Measurements from ENCODE around the gene AQP7.
"Not testable (repeated sequence)": the region's sequence is repeated elsewhere in the genome, so short reads cannot be mapped to it uniquely, and the experiment has no call there.

Gene AQP7

GRCh38 chr9:33402371-33402770 lies at the start of gene AQP7:
TSS of gene AQP7 (minus strand) at chr9:33402568. CDS start at chr9:33401262, 1,306 bp downstream.
- not testable (repeated sequence) for H3K36me3 ChIP-seq (ENCODE audit: control insufficient read depth, insufficient read depth, low read length, severe bottlenecking); H3K9me3 ChIP-seq (ENCODE audit: control insufficient read depth, low read length); H3K27me3 ChIP-seq (replicated peaks; ENCODE audit: control insufficient read depth, insufficient read depth, low read length); DNase-seq (ENCODE audit: low read depth)
- Histone ChIP-seq H3K4me1 (ENCODE audit: control insufficient read depth, insufficient read depth, low read length) (peaks cover 39% of the 10 kb centered on the region), H3K4me3 (ENCODE audit: low read length) (peak within 1 kb of the TSS; percentile 86), H3K9ac (ENCODE audit: low read length) (peak within 1 kb of the TSS; percentile 96)

GRCh38 chr9:33450621-33451146 lies 48.3 kb upstream of the AQP7 start:
- no peak for DNase-seq (ENCODE audit: low read depth)
- H3K9ac ChIP-seq (ENCODE audit: low read length), result no peak overlapping the region
- no peaks in the 10 kb centered on the region for H3K9me3 ChIP-seq (ENCODE audit: control insufficient read depth, low read length)
- H3K4me3 ChIP-seq (ENCODE audit: low read length), result no peak overlapping the region
- peaks cover 24% of the 10 kb centered on the region for H3K4me1 ChIP-seq (ENCODE audit: control insufficient read depth, insufficient read depth, low read length)
- H3K36me3 ChIP-seq (ENCODE audit: control insufficient read depth, insufficient read depth, low read length, severe bottlenecking), result no peaks in the 10 kb centered on the region
- peaks cover 7% of the 10 kb centered on the region for H3K27me3 ChIP-seq (replicated peaks; ENCODE audit: control insufficient read depth, insufficient read depth, low read length)

- H3K9me3 ChIP-seq (ENCODE audit: control insufficient read depth, low read length), result no peaks in the 10 kb centered on the region
- no peak overlapping the region for H3K9ac ChIP-seq (ENCODE audit: low read length)
- peaks cover 7% of the 10 kb centered on the region for H3K27me3 ChIP-seq (replicated peaks; ENCODE audit: control insufficient read depth, insufficient read depth, low read length)
- no peak overlapping the region for H3K4me3 ChIP-seq (ENCODE audit: low read length)
- DNase-seq (ENCODE audit: low read depth), result no peak
- peaks cover 27% of the 10 kb centered on the region for H3K4me1 ChIP-seq (ENCODE audit: control insufficient read depth, insufficient read depth, low read length)
- H3K36me3 ChIP-seq (ENCODE audit: control insufficient read depth, insufficient read depth, low read length, severe bottlenecking), result no peaks in the 10 kb centered on the region
These were observed 47.3 kb upstream of the AQP7 start for GRCh38 chr9:33449715-33450114.

GRCh38 chr9:33447799-33448553 lies 45.6 kb upstream of the AQP7 start:
- DNase-seq (ENCODE audit: low read depth), result no peak
- peak overlapping the region; percentile 86 for H3K4me3 ChIP-seq (ENCODE audit: low read length)
- no peaks in the 10 kb centered on the region for H3K9me3 ChIP-seq (ENCODE audit: control insufficient read depth, low read length)
- peak overlapping the region; percentile 58 for H3K9ac ChIP-seq (ENCODE audit: low read length)
- H3K4me1 ChIP-seq (ENCODE audit: control insufficient read depth, insufficient read depth, low read length), result peaks cover 24% of the 10 kb centered on the region
- no peaks in the 10 kb centered on the region for H3K36me3 ChIP-seq (ENCODE audit: control insufficient read depth, insufficient read depth, low read length, severe bottlenecking)
- H3K27me3 ChIP-seq (replicated peaks; ENCODE audit: control insufficient read depth, insufficient read depth, low read length), result peaks cover 7% of the 10 kb centered on the region

- Histone ChIP-seq H3K36me3 (ENCODE audit: control insufficient read depth, insufficient read depth, low read length, severe bottlenecking) (peaks cover 6% of the 10 kb centered on the region), H3K4me3 (ENCODE audit: low read length) (peak within 1 kb of the TSS; percentile 86), H3K9ac (ENCODE audit: low read length) (peak within 1 kb of the TSS; percentile 85), H3K4me1 (ENCODE audit: control insufficient read depth, insufficient read depth, low read length) (peaks cover 23% of the 10 kb centered on the region), H3K9me3 (ENCODE audit: control insufficient read depth, low read length) (no peaks in the 10 kb centered on the region), H3K27me3 (replicated peaks; ENCODE audit: control insufficient read depth, insufficient read depth, low read length) (peaks cover 7% of the 10 kb centered on the region)
- peak; percentile 81 for DNase-seq (ENCODE audit: low read depth)
These were observed 44.8 kb upstream of the AQP7 start, which contains the start of gene AQP3 for GRCh38 chr9:33446946-33447798. TSS of gene AQP3 (minus strand) at chr9:33447593. CDS start at chr9:33447530, 63 bp downstream.

GRCh38 chr9:33446240-33446945 lies 44.0 kb upstream of the AQP7 start:
- Histone ChIP-seq H3K9ac (ENCODE audit: low read length) (peak overlapping the region; percentile 85), H3K36me3 (ENCODE audit: control insufficient read depth, insufficient read depth, low read length, severe bottlenecking) (peaks cover 13% of the 10 kb centered on the region), H3K9me3 (ENCODE audit: control insufficient read depth, low read length) (no peaks in the 10 kb centered on the region), H3K4me1 (ENCODE audit: control insufficient read depth, insufficient read depth, low read length) (peaks cover 23% of the 10 kb centered on the region), H3K27me3 (replicated peaks; ENCODE audit: control insufficient read depth, insufficient read depth, low read length) (peaks cover 7% of the 10 kb centered on the region), H3K4me3 (ENCODE audit: low read length) (peak overlapping the region; percentile 86)
- DNase-seq (ENCODE audit: low read depth), result no peak

GRCh38 chr9:33445389-33446239 lies 43.2 kb upstream of the AQP7 start:
- no peak overlapping the region for H3K9ac ChIP-seq (ENCODE audit: low read length)
- H3K9me3 ChIP-seq (ENCODE audit: control insufficient read depth, low read length), result no peaks in the 10 kb centered on the region
- DNase-seq (ENCODE audit: low read depth), result no peak
- H3K36me3 ChIP-seq (ENCODE audit: control insufficient read depth, insufficient read depth, low read length, severe bottlenecking), result peaks cover 13% of the 10 kb centered on the region
- H3K4me3 ChIP-seq (ENCODE audit: low read length), result peak overlapping the region; percentile 86
- peaks cover 23% of the 10 kb centered on the region for H3K4me1 ChIP-seq (ENCODE audit: control insufficient read depth, insufficient read depth, low read length)
- peaks cover 7% of the 10 kb centered on the region for H3K27me3 ChIP-seq (replicated peaks; ENCODE audit: control insufficient read depth, insufficient read depth, low read length)

- peaks cover 11% of the 10 kb centered on the region for H3K27me3 ChIP-seq (replicated peaks; ENCODE audit: control insufficient read depth, insufficient read depth, low read length)
- DNase-seq (ENCODE audit: low read depth), result no peak
- H3K9me3 ChIP-seq (ENCODE audit: control insufficient read depth, low read length), result no peaks in the 10 kb centered on the region
- no peak overlapping the region for H3K4me3 ChIP-seq (ENCODE audit: low read length)
- H3K36me3 ChIP-seq (ENCODE audit: control insufficient read depth, insufficient read depth, low read length, severe bottlenecking), result peaks cover 13% of the 10 kb centered on the region
- peaks cover 33% of the 10 kb centered on the region for H3K4me1 ChIP-seq (ENCODE audit: control insufficient read depth, insufficient read depth, low read length)
- H3K9ac ChIP-seq (ENCODE audit: low read length), result no peak overlapping the region
These were observed 41.2 kb upstream of the AQP7 start for GRCh38 chr9:33443464-33444154.

- no peak overlapping the region for H3K9ac ChIP-seq (ENCODE audit: low read length)
- no peak overlapping the region for H3K4me3 ChIP-seq (ENCODE audit: low read length)
- H3K4me1 ChIP-seq (ENCODE audit: control insufficient read depth, insufficient read depth, low read length), result peaks cover 32% of the 10 kb centered on the region
- no peak for DNase-seq (ENCODE audit: low read depth)
- no peaks in the 10 kb centered on the region for H3K9me3 ChIP-seq (ENCODE audit: control insufficient read depth, low read length)
- peaks cover 8% of the 10 kb centered on the region for H3K27me3 ChIP-seq (replicated peaks; ENCODE audit: control insufficient read depth, insufficient read depth, low read length)
- H3K36me3 ChIP-seq (ENCODE audit: control insufficient read depth, insufficient read depth, low read length, severe bottlenecking), result peaks cover 13% of the 10 kb centered on the region
These were observed 40.7 kb upstream of the AQP7 start for GRCh38 chr9:33443047-33443446.

GRCh38 chr9:33442125-33442524 lies 39.8 kb upstream of the AQP7 start:
- H3K27me3 ChIP-seq (replicated peaks; ENCODE audit: control insufficient read depth, insufficient read depth, low read length), result peaks cover 4% of the 10 kb centered on the region
- H3K4me3 ChIP-seq (ENCODE audit: low read length), result no peak overlapping the region
- peaks cover 13% of the 10 kb centered on the region for H3K36me3 ChIP-seq (ENCODE audit: control insufficient read depth, insufficient read depth, low read length, severe bottlenecking)
- peaks cover 27% of the 10 kb centered on the region for H3K4me1 ChIP-seq (ENCODE audit: control insufficient read depth, insufficient read depth, low read length)
- H3K9ac ChIP-seq (ENCODE audit: low read length), result no peak overlapping the region
- no peaks in the 10 kb centered on the region for H3K9me3 ChIP-seq (ENCODE audit: control insufficient read depth, low read length)
- no peak for DNase-seq (ENCODE audit: low read depth)
